Gastrocnemius medialis (tissue), 4 donors: ENCODE results near the gene SLC12A7. TPM values are rescaled to one million over a fixed set of nuclear protein-coding genes. Genes with fewer than 3 reads are reported as not detected.

Source experiments
- ATAC-seq, 2 donors: fragments of 150-250 bp; one replicate each; pipeline ENCODE4 v1.9.1; 2016
- DNase-seq, 2 donors: peaks; one replicate each; pipeline ENCODE4 v3.0.0-alpha.2; 2019
- H3K27ac ChIP-seq, 4 donors: fragments of 200-600 bp; sonication (generic); 1 replicate in 1 of 4; 2 replicates in 3 of 4; pipeline ENCODE4 v1.5.1; 2016 to 2018; ENCODE audit warnings: mild to moderate bottlenecking in 2 of 4, moderate library complexity in 1 of 4
- H3K27me3 ChIP-seq, 3 donors: fragments of 200-600 bp; sonication (generic) in 2 of 3; 1 replicate in 1 of 3; 2 replicates in 2 of 3; pipeline versions ENCODE4 v1.5.1 to v1.6.0; 2016 to 2019; ENCODE audit warnings: mild to moderate bottlenecking in 1 of 3, moderate library complexity in 1 of 3
- H3K36me3 ChIP-seq, 2 donors: fragments of 200-600 bp; sonication (generic) in 1 of 2; one replicate each; pipeline ENCODE4 v1.5.1; 2017 to 2018
- H3K4me1 ChIP-seq, 2 donors: fragments of 200-600 bp; sonication (generic) in 1 of 2; one replicate each; pipeline ENCODE4 v1.5.1; 2016 to 2017; ENCODE audit warnings: mild to moderate bottlenecking in 2 of 2
- H3K4me3 ChIP-seq, 4 donors: fragments of 200-600 bp; sonication (generic) in 3 of 4; 1 replicate in 1 of 4; 2 replicates in 3 of 4; pipeline ENCODE4 v1.5.1; 2016 to 2019; ENCODE audit warnings: mild to moderate bottlenecking in 2 of 4
- H3K9me3 ChIP-seq, 3 donors: fragments of 200-600 bp; sonication (generic) in 2 of 3; 1 replicate in 1 of 3; 2 replicates in 2 of 3; pipeline ENCODE4 v1.5.1; 2016 to 2019
- CTCF ChIP-seq, 5 experiments: fragments of 450-650 bp in 3 of 5; fragments of 200-600 bp in 2 of 5; sonication (generic) in 2 of 5; IDR thresholded peaks in 4 of 5; conservative IDR thresholded peaks in 1 of 5; 1 replicate in 4 of 5; 2 replicates in 1 of 5; pipeline ENCODE4 v1.5.1; 2016 to 2019; ENCODE audit warnings: antibody characterized with exemption in 5 of 5, mild to moderate bottlenecking in 3 of 5, moderate library complexity in 3 of 5
- POLR2A ChIP-seq, 2 donors: fragments of 450-650 bp; IDR thresholded peaks; one replicate each; pipeline ENCODE4 v1.6.1; 2017; ENCODE audit warnings: antibody characterized with exemption in 2 of 2, mild to moderate bottlenecking in 2 of 2, moderate library complexity in 2 of 2
- in situ Hi-C, 4 donors: fragments of 200-750 bp; cut with MboI; loops; one replicate each; pipeline versions ENCODE4 v1.15.0 to v1.8.0; 2017; ENCODE audit warnings: low sequenced_read_pairs in 4 of 4
- intact Hi-C: fragments of 100-400 bp; cut with DNase I; formaldehyde crosslinking; loops from one replicate; pipeline ENCODE4 v1.15.1; 2023; ENCODE audit warnings: low total_unique reads
- total RNA-seq, 4 donors: library from RNA; depleted of rRNA; stranded (reverse); fragments of >200 nt; gene quantifications; one replicate each; pipeline versions ENCODE4 v1.1.0 to v1.2.3, GENCODE V29; 2016

SLC12A7 gene
- total RNA-seq, 4 donors from 2014 or later = 1.6 to 5.3 (median 3.5) TPM

GRCh38 chr5:1078206-1078605, 33.7 kb downstream of the SLC12A7 start:
- Histone ChIP-seq H3K36me3 (peaks cover 0 to 5% of the 10 kb centered on the region in 2 donors), H3K27ac (no peak overlapping the region), H3K4me3 (no peak overlapping the region), H3K27me3 (no peaks in the 10 kb centered on the region), H3K9me3 (no peaks in the 10 kb centered on the region), H3K4me1 (no peaks in the 10 kb centered on the region)
- TF ChIP-seq CTCF (IDR thresholded peaks at IDR 0.05 in 4 of 5, conservative IDR thresholded peaks at IDR 0.05 in 1 of 5) = no peak
- no peak for TF ChIP-seq POLR2A (IDR thresholded peaks at IDR 0.05)
- ATAC-seq (no peak), DNase-seq (no peak)
- intact Hi-C loops = no loop called here
- in situ Hi-C loops = no loop called here

GRCh38 chr5:1077491-1078020, 34.3 kb downstream of the SLC12A7 start:
- H3K4me1 ChIP-seq = no peaks in the 10 kb centered on the region
- peaks cover 0 to 5% of the 10 kb centered on the region in 2 donors for H3K36me3 ChIP-seq
- H3K27me3 ChIP-seq = no peaks in the 10 kb centered on the region
- TF ChIP-seq CTCF (IDR thresholded peaks at IDR 0.05 in 4 of 5, conservative IDR thresholded peaks at IDR 0.05 in 1 of 5) (no peak), POLR2A (IDR thresholded peaks at IDR 0.05) (no peak)
- no peak overlapping the region for H3K4me3 ChIP-seq
- H3K27ac ChIP-seq = no peak overlapping the region
- H3K9me3 ChIP-seq = no peaks in the 10 kb centered on the region
- ATAC-seq (no peak), DNase-seq (no peak)
- intact Hi-C loops (no loop called here), in situ Hi-C loops (no loop called here)

GRCh38 chr5:1077026-1077425, 34.8 kb downstream of the SLC12A7 start:
- Histone ChIP-seq H3K36me3 (peaks cover 0 to 5% of the 10 kb centered on the region in 2 donors), H3K4me1 (no peaks in the 10 kb centered on the region), H3K4me3 (no peak overlapping the region), H3K9me3 (no peaks in the 10 kb centered on the region), H3K27me3 (no peaks in the 10 kb centered on the region), H3K27ac (no peak overlapping the region)
- ATAC-seq (no peak), DNase-seq (no peak)
- intact Hi-C loops (no loop called here), in situ Hi-C loops (no loop called here)
- no peak for TF ChIP-seq POLR2A (IDR thresholded peaks at IDR 0.05)
- TF ChIP-seq CTCF (IDR thresholded peaks at IDR 0.05 in 4 of 5, conservative IDR thresholded peaks at IDR 0.05 in 1 of 5) = no peak

- no peaks in the 10 kb centered on the region for H3K4me1 ChIP-seq
- in situ Hi-C loops (no loop called here), intact Hi-C loops (no loop called here)
- no peak overlapping the region for H3K4me3 ChIP-seq
- no peak overlapping the region for H3K27ac ChIP-seq
- no peak for TF ChIP-seq CTCF (IDR thresholded peaks at IDR 0.05 in 4 of 5, conservative IDR thresholded peaks at IDR 0.05 in 1 of 5)
- no peak for TF ChIP-seq POLR2A (IDR thresholded peaks at IDR 0.05)
- no peaks in the 10 kb centered on the region for H3K27me3 ChIP-seq
- DNase-seq (no peak), ATAC-seq (no peak)
- peaks cover 0 to 2% of the 10 kb centered on the region in 2 donors for H3K36me3 ChIP-seq
- H3K9me3 ChIP-seq = no peaks in the 10 kb centered on the region
Measured at GRCh38 chr5:1076406-1076805, 35.5 kb downstream of the SLC12A7 start.

- in situ Hi-C loops = no loop called here
- ATAC-seq = no peak
- H3K36me3 ChIP-seq = no peaks in the 10 kb centered on the region
Measured at GRCh38 chr5:1075931-1076330, 35.9 kb downstream of the SLC12A7 start.

More at GRCh38 chr5:1075931-1076330, 35.9 kb downstream of the SLC12A7 start:
- H3K27me3 ChIP-seq = no peaks in the 10 kb centered on the region
- no peaks in the 10 kb centered on the region for H3K9me3 ChIP-seq
- DNase-seq = no peak
- intact Hi-C loops = no loop called here
- no peak for TF ChIP-seq CTCF (IDR thresholded peaks at IDR 0.05 in 4 of 5, conservative IDR thresholded peaks at IDR 0.05 in 1 of 5)
- TF ChIP-seq POLR2A (IDR thresholded peaks at IDR 0.05) = no peak
- no peaks in the 10 kb centered on the region for H3K4me1 ChIP-seq
- no peak overlapping the region for H3K27ac ChIP-seq
- H3K4me3 ChIP-seq = no peak overlapping the region
